HG02642 (cell line): Measurements from ENCODE around the gene SMIM41.
"Not testable (repeated sequence)": the region's sequence is repeated elsewhere in the genome, so short reads cannot be mapped to it uniquely, and the experiment has no call there.

Experiments
- ATAC-seq: cut with Tn5 transposase; IDR thresholded peaks from one replicate; pipeline ENCODE4 v1.9.1; 2021; ENCODE audit warnings: mild to moderate bottlenecking; ENCODE audit not compliant: unreplicated experiment, poor library complexity

The SMIM41 gene

GRCh38 chr12:52082988-52083637 lies 3.6 kb downstream of the SMIM41 start:
- no peak for ATAC-seq

- ATAC-seq, result no peak
Measured at GRCh38 chr12:52083638-52083996, 4.1 kb downstream of the SMIM41 start.

GRCh38 chr12:52084491-52085231 lies 5.2 kb downstream of the SMIM41 start:
- no peak for ATAC-seq

GRCh38 chr12:52085682-52086180 lies 6.2 kb downstream of the SMIM41 start:
- no peak for ATAC-seq

GRCh38 chr12:52086366-52086765 lies 6.9 kb downstream of the SMIM41 start:
- ATAC-seq, result no peak

- ATAC-seq, result no peak
Measured at GRCh38 chr12:52086944-52087835, 7.7 kb downstream of the SMIM41 start.

GRCh38 chr12:52087961-52088820 lies 8.7 kb downstream of the SMIM41 start:
- ATAC-seq, result peak; percentile 74

- no peak for ATAC-seq
Measured at GRCh38 chr12:52089491-52089890, 10.0 kb downstream of the SMIM41 start.

- ATAC-seq, result no peak
Measured at GRCh38 chr12:52090291-52090690, 10.8 kb downstream of the SMIM41 start.

- no peak for ATAC-seq
Measured at GRCh38 chr12:52091061-52091460, 11.6 kb downstream of the SMIM41 start.

GRCh38 chr12:52091869-52092268 lies 12.4 kb downstream of the SMIM41 start:
- no peak for ATAC-seq

GRCh38 chr12:52093346-52093745 lies 13.8 kb downstream of the SMIM41 start:
- ATAC-seq, result no peak

GRCh38 chr12:52096332-52097044 lies 17.0 kb downstream of the SMIM41 start:
- ATAC-seq, result no peak

- no peak for ATAC-seq
Measured at GRCh38 chr12:52097045-52097666, 17.7 kb downstream of the SMIM41 start.

GRCh38 chr12:52104431-52105089 lies 25.1 kb downstream of the SMIM41 start:
- not testable (repeated sequence) for ATAC-seq

- ATAC-seq, result not testable (repeated sequence)
Measured at GRCh38 chr12:52116222-52117125, 37.0 kb downstream of the SMIM41 start.

GRCh38 chr12:52117806-52118475 lies 38.4 kb downstream of the SMIM41 start:
- ATAC-seq, result peak; percentile 27
